Stimulated activated CD8-positive, alpha-beta memory T cell treated with anti-CD3 and anti-CD28 coated beads, Interleukin-7, amount 100 ng/mL, for 24 hours (primary cell): Measurements from ENCODE around the gene NOL12.
"Not testable (repeated sequence)": the region's sequence is repeated elsewhere in the genome, so short reads cannot be mapped to it uniquely, and the experiment has no call there.

ENCODE experiments used
- DNase-seq: peaks from one replicate; pipeline ENCODE4 v3.0.0-alpha.2; 2020; ENCODE audit warnings: low read depth

The NOL12 gene

DNA sequence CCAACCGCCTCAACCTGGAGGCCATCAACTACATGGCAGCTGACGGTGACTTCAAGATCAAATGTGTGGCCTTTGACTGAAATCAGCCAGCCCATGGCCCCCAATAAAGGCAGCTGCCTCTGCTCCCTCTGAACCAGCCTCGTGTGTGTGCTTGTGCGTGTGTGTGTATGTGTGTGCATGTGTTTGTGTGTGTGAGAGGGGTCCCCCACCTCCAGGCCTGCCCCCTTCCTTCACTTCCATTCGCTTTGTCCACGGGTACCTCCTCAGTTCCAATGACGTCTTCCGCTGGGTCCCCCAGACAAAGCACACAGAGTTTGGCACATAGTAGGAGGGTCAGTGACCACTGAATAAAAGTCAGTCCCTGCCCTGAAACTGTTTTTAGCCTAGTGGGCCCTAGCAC, 6.5 kb upstream of the NOL12 start:
- no peak for DNase-seq

DNA sequence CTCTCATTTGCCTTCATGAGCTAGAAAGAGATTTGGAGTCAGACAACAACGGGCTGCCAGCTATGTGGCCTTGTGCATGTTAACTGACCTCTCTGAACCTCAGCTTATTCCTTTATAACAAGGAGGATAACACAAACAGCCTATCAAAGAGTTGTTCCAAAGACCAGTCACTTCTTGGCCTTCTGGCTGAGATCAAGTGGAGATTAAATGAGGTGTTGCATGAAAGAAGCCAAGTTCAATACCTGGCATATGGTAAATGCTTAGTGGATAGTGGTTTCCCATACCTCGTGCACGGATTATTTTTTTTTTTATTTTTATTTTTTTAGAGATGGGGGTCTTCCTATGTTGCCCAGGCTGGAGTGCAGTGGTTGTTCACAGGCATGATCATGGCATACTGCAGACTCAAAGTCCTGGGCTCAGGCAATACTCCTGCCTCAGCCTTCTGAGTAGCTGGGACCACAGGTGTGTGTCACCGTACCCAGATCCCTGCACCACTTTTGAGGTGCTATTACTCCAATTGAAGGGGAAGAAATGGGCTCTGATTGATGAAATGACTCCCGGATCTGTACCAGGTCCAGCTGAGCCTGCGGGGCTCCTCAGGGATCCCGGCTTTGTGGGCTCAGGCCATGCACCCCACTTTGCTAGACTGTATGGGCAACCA, 5.8 kb upstream of the NOL12 start:
- no peak for DNase-seq

DNA sequence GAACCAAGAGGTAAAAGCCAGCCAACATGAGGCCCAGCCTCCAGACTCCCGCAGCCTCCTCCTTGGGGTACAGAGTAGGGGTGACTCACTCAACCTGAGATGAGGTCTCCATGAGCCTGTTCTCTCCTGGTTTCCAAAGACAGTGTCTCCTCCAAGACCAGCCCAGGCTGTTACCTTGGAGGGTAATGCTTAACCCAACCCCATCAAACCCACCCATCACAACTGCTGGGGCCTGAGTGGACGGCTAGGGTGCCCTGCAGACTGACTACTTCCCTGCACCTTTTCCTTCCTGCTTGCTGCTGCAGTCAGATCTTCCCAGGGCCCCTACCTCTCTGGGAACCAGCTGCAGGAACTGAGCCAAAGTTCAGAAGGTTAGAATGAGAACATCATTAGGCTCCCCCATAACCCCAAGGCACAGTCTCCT, 5.1 kb upstream of the NOL12 start:
- DNase-seq: no peak

DNA sequence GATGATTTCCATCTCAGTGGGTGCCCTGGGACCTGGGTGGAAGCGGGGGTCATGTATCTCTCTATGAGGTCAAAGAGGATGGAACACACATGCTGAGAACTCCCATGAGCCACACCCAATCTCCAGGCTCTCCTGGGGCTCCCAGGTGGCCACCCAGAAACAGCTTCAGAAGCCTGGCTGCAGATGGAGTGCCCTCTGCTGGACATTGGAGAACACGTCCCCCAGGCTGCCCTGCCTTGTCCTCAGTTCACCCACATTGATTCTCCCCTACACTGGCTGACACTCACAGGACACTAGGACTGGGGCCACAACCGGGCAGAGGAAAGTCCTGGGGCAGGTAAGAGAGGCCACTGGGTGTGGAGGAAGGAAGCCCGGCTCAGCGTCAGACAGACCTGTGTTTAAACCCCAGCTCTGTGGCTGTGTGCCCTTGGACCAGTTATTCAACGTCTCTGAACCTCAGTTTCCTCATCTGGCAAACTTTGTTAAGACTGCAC, 4.5 kb upstream of the NOL12 start:
- DNase-seq: peak; percentile 49

DNA sequence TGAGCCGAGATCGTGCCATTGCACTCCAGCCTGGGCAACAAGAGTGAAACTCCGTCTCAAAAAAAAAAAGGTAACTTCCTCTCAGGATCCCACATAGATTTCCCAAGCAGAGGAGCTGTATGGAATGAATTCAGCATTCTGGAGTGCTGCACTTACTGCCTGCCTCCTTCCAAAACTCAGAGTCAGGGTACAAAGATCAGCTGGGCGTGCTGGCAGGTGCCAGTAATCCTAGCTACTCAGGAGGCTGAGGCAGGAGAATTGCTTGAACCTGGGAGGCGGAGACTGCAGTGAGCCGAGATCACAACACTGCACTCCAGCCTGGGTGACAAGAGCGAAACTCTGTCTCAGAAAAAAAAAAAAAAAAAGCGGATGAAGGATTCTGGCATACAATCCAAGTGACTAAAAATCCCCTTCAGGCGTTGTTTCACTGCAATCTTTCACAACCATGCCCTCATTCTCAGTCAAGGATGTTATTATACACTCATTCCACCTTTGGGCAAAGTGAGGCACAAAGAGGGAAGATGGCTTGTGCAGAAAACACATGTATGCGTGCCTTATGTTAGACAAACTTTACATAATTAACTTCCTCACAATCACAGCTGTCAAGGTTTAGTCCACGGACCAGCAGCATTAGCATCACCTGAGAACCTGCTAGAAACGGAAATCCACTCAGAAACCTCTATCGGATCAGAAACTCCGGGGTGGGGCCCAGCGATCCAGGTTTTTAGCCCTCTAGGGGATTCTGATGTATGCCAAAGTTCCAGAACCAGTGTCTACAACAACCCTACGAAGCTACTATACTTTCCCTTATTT, 1.1 kb upstream of the NOL12 start:
- DNase-seq: no peak

DNA sequence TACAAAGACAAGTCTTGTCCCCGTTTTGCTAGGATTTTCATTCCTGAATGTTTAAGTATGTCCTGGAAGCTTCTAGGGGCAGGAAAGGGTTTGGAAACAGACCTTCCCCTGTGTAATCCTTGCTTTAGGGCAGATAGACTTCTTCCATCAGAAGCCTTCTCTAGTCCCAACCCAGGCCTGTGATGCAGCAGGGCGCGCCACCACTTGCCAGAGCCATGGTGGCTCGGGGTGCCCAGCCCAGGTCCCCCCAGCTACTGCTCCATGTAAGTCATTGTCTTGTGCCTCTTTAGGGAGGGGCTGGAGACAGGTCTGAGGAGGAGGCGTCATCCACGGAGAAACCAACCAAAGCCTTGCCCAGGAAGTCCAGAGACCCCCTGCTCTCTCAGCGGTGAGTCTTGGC, 4.3 kb downstream of the NOL12 start:
- DNase-seq: no peak

DNA sequence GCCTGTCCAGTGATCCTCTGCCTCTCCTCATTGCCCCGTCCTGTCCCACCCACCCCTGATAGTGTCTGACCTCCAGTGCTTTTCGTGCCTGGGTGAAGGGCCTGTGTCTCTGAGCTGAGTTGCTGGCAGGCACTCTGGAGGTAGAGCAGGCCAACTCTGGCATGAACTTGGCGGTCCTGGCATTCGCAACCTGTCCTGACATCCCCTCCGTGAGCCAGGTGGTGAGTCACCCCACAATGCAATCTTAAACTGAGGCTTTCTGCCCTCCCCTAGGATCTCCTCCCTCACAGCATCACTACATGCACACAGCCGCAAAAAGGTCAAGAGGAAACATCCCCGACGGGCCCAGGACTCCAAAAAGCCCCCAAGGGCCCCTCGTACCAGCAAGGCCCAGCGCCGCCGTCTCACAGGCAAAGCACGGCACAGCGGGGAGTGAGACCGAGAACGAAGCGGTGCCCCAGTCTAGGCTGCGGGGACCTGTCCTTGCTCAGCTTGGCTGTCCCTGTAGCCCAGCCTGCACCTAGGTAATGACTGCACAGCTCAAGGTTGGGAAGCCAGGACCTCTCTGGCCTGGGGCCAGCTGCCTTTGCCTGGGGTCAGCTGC, 4.9 kb downstream of the NOL12 start:
- DNase-seq: no peak

GRCh38 chr22:37692627-37693285, 6.6 kb downstream of the NOL12 start:
- DNase-seq: no peak

GRCh38 chr22:37694131-37694530, 8.0 kb downstream of the NOL12 start:
- DNase-seq: not testable (repeated sequence)

GRCh38 chr22:37696260-37696656, 10.1 kb downstream of the NOL12 start:
- not testable (repeated sequence) for DNase-seq

- DNase-seq: peak; percentile 78
Observed at GRCh38 chr22:37696657-37697537, 10.8 kb downstream of the NOL12 start, which contains the start of gene TRIOBP. Gene TRIOBP, plus strand, starts transcription at chr22:37697048. Its CDS starts 4,318 bp downstream, at chr22:37701366.

GRCh38 chr22:37697538-37697835, 11.3 kb downstream of the NOL12 start:
- DNase-seq: no peak

GRCh38 chr22:37701141-37701786, 15.1 kb downstream of the NOL12 start:
- no peak for DNase-seq

DNA sequence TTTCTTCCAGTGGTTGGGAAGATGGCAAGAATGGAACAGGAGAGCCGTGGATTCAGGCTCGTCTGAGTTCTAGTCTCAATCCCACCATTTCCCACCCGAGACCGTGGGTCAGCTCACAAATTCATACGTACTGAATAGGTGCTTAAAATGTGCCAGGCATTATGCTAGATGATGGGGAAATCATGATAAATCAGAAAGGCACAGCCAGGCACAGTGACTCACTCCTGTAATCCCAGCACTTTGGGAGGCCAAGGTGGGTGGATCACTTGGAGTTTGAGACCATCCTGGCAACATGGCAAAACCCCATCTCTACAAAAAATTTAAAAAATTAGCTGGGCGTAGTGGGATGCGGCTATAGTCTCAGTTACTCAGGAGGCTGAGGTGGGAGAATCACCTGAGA, 17.8 kb downstream of the NOL12 start:
- no peak for DNase-seq

GRCh38 chr22:37704645-37705044, 18.5 kb downstream of the NOL12 start:
- no peak for DNase-seq

DNA sequence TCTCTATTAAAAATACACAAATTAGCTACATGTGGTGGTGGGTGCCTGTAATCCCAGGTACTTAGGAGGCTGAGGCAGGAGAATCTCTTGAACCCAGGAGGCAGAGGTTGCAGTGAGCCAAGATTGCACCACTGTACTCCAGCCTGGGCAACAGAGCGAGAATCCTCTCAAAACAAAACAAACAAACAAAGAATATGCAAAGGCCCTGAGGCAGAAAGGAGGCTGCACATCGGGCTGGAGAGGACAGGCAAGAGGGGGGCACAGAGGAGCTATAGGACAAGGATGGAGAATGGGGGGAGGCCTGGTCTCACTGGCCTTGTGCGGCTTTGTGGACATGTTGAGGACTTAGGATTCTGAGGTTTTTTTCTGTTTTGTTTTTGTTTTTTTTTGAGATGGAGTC, 19.1 kb downstream of the NOL12 start:
- no peak for DNase-seq

DNA sequence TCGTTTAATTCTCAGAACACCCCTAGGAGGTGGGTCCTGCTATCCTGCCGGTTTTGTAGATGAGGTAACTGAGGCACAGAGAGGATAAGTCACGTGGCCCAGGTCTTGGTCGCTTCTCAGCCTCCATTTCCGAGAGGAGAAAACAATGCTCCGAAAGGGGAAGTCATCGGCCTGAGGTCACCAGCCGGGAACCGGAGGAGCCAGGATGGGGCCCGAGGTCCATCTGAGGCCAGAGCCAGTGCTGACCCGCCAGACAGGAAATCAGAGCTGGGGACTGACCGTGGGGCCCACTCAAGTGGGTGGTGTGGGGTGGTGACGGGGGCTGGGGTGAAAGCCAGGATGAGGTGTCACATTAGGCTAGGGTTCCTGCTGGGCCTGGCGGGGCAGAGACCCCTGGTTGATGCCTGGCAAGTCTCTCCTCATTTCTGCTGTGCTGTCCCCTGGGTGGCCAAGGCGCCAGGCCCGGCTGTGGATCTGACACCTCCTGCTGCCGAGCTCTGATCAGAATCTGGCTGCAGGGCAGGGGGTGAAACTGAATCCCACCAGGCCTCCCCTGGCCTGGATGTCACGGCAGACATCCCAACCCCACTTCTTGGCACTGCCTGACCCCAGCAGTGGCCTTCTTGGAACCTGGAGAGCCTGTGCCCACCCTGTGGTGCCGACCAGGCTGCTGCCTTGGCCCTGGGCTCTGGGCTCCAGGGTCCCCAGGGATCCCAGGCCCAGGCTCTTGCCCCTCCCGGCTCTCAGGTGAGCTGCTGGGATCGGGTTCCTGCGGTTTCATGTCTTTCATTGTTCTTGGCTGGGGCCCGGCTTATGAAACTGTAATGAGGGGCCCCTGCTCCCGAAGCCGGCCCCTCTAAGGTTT, 22.7 kb downstream of the NOL12 start:
- no peak for DNase-seq

DNA sequence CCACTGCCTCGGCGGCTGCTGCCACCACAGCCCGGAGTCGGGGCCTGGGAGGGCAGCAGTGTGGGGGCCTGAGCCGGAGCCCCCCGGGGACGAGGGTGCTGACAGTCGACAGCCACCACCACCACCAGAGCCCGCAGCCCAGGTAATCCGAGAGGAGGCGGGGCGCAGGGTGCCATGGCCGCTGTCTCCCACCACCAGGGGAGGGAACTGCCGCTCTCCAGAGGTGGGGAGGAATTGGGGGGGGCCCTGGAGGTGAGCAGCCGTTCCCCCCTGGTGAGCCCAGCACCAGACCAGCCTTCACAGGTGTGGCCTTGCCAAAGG, 23.3 kb downstream of the NOL12 start:
- DNase-seq: no peak

GRCh38 chr22:37710675-37711074, 24.5 kb downstream of the NOL12 start:
- no peak for DNase-seq

DNA sequence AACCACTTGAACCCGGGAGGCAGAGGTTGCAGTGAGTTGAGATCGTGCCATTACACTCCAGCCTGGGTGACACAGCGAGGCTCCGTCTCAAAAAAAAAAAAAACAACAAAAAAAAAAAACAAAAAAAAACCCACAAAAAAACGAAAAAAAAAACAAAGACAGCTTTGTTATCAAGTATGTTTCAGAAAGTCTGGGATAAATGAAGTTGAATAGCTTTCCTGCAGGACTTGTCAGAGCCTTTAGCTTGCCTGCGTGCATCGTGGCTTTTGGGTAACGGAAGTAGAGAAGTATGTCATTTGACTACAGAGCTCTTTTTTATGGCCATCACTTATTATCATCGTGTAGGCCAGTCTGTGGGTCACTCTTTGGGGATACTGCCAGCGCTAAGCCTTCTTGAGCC, 25.3 kb downstream of the NOL12 start:
- no peak for DNase-seq
